Anterior cingulate cortex (tissue), 58 donors: Measurements from ENCODE around the gene TDRD12.
"Not testable (repeated sequence)": the region's sequence is repeated elsewhere in the genome, so short reads cannot be mapped to it uniquely, and the experiment has no call there.

Experiments
- DNase-seq, 58 donors: peaks; one replicate each; lab custom pipeline; 2025; lab: John Stamatoyannopoulos, UW

TDRD12 gene

GRCh38 chr19:32862741-32863140 lies 143.2 kb downstream of the TDRD12 start:
- DNase-seq: no peak

GRCh38 chr19:32863301-32863700 lies 143.7 kb downstream of the TDRD12 start:
- no peak for DNase-seq

GRCh38 chr19:32863841-32864240 lies 144.3 kb downstream of the TDRD12 start:
- no peak for DNase-seq

- no peak for DNase-seq
These were observed 144.9 kb downstream of the TDRD12 start for GRCh38 chr19:32864318-32865007.

GRCh38 chr19:32865326-32865725 lies 145.8 kb downstream of the TDRD12 start:
- DNase-seq: no peak

GRCh38 chr19:32866061-32866460 lies 146.5 kb downstream of the TDRD12 start:
- no peak for DNase-seq

- no peak for DNase-seq
These were observed 147.1 kb downstream of the TDRD12 start for GRCh38 chr19:32866564-32867265.

GRCh38 chr19:32867436-32867835 lies 147.9 kb downstream of the TDRD12 start:
- not testable (repeated sequence) for DNase-seq

GRCh38 chr19:32868206-32868950 lies 148.8 kb downstream of the TDRD12 start:
- DNase-seq: no peak

GRCh38 chr19:32869369-32869965 lies 149.9 kb downstream of the TDRD12 start, which contains the start of gene SLC7A9:
Gene SLC7A9 (minus strand): TSS chr19:32869767. CDS start chr19:32868534, 1,233 bp downstream.
- no peak for DNase-seq

- DNase-seq: no peak
These were observed 150.5 kb downstream of the TDRD12 start for GRCh38 chr19:32869966-32870573.

- peak in 1 of 58 donors; percentile 6 for DNase-seq
These were observed 151.4 kb downstream of the TDRD12 start for GRCh38 chr19:32870981-32871451.

- DNase-seq: no peak
These were observed 152.8 kb downstream of the TDRD12 start for GRCh38 chr19:32872391-32872790.

GRCh38 chr19:32873247-32873959 lies 153.8 kb downstream of the TDRD12 start:
- DNase-seq: no peak

- no peak for DNase-seq
These were observed 155.0 kb downstream of the TDRD12 start for GRCh38 chr19:32874605-32875004.

GRCh38 chr19:32875428-32875827 lies 155.9 kb downstream of the TDRD12 start:
- no peak for DNase-seq

- DNase-seq: no peak
These were observed 156.8 kb downstream of the TDRD12 start for GRCh38 chr19:32876236-32876918.

- no peak for DNase-seq
These were observed 157.3 kb downstream of the TDRD12 start for GRCh38 chr19:32876919-32877285.
